SK-N-SH treated with all-trans-retinoic acid at 6 μM for 48 hours (cell line): ENCODE results near the gene PRSS2.

Experiments used
- ATAC-seq: fragments of 200-7000 bp; cut with Tn5 transposase; 3 replicates; pipeline ENCODE4 v1.9.1; 2020; ENCODE audit warnings: mild to moderate bottlenecking, moderate library complexity
- BACH2 ChIP-seq: fragments of 250-450 bp; sonication (Bioruptor Pico); IDR thresholded peaks from 2 replicates; pipeline ENCODE4 v1.9.0; 2021; ENCODE audit warnings: mild to moderate bottlenecking, borderline replicate concordance
- CSDC2 ChIP-seq: fragments of 250-450 bp; sonication (Bioruptor Pico); IDR thresholded peaks from 2 replicates; pipeline ENCODE4 v1.5.0; 2020; ENCODE audit warnings: mild to moderate bottlenecking, moderate library complexity
- GLIS3 ChIP-seq: fragments of 250-450 bp; sonication (Bioruptor Pico); IDR thresholded peaks from 2 replicates; pipeline ENCODE4 v1.5.0; 2020; ENCODE audit warnings: mild to moderate bottlenecking, moderate library complexity
- ISL1 ChIP-seq: fragments of 250-450 bp; sonication (Bioruptor Pico); IDR thresholded peaks from 2 replicates; pipeline ENCODE4 v2.1.2; 2022; ENCODE audit warnings: mild to moderate bottlenecking, moderate library complexity
- OSR1 ChIP-seq: fragments of 250-450 bp; sonication (Bioruptor Pico); IDR thresholded peaks from 2 replicates; pipeline ENCODE4 v1.8.0; 2022; ENCODE audit warnings: moderate library complexity, mild to moderate bottlenecking, inconsistent platforms
- PATZ1 ChIP-seq: fragments of 250-450 bp; sonication (Bioruptor Pico); IDR thresholded peaks from 2 replicates; pipeline ENCODE4 v1.8.0; 2020; ENCODE audit warnings: mild to moderate bottlenecking, moderate library complexity, borderline replicate concordance
- PPARA ChIP-seq: fragments of 250-450 bp; sonication (Bioruptor Pico); IDR thresholded peaks from 2 replicates; pipeline ENCODE4 v1.5.0; 2020; ENCODE audit warnings: mild to moderate bottlenecking, borderline replicate concordance
- RARB ChIP-seq: fragments of 250-450 bp; sonication (Bioruptor Pico); IDR thresholded peaks from 2 replicates; pipeline ENCODE4 v1.8.0; 2021; ENCODE audit warnings: mild to moderate bottlenecking, moderate library complexity
- SNAI2 ChIP-seq: fragments of 250-450 bp; sonication (Bioruptor Pico); IDR thresholded peaks from 2 replicates; pipeline ENCODE4 v1.5.0; 2020; ENCODE audit warnings: mild to moderate bottlenecking, moderate library complexity
- TCF4 ChIP-seq: fragments of 250-450 bp; sonication (Bioruptor Pico); IDR thresholded peaks from 2 replicates; pipeline ENCODE4 v1.8.0; 2021; ENCODE audit warnings: mild to moderate bottlenecking, moderate library complexity, borderline replicate concordance
- ZC3H10 ChIP-seq: fragments of 250-450 bp; sonication (Bioruptor Pico); IDR thresholded peaks from 2 replicates; pipeline ENCODE4 v1.5.1; 2021; ENCODE audit warnings: mild to moderate bottlenecking, moderate library complexity
- ZFP30 ChIP-seq: fragments of 450-650 bp; formaldehyde crosslinking; IDR thresholded peaks from 2 replicates; pipeline ENCODE4 v1.5.0; 2022; ENCODE audit warnings: mild to moderate bottlenecking, moderate library complexity
- ZNF565 ChIP-seq: fragments of 450-650 bp; formaldehyde crosslinking; conservative IDR thresholded peaks from 2 replicates; pipeline ENCODE4 v1.5.0; 2020; ENCODE audit warnings: low read depth, mild to moderate bottlenecking, moderate library complexity
- ZNF70 ChIP-seq: fragments of 450-650 bp; formaldehyde crosslinking; IDR thresholded peaks from 2 replicates; pipeline ENCODE4 v1.5.0; 2020; ENCODE audit warnings: mild to moderate bottlenecking, moderate library complexity
- ZNF8 ChIP-seq: fragments of 450-650 bp; formaldehyde crosslinking; IDR thresholded peaks from 2 replicates; pipeline ENCODE4 v1.5.0; 2020; ENCODE audit warnings: mild to moderate bottlenecking, moderate library complexity
- TF ChIP-seq, protein P1 (sequence below): fragments of 250-450 bp; sonication (Bioruptor Pico); IDR thresholded peaks from 2 replicates; pipeline ENCODE4 v1.5.1; 2021; ENCODE audit warnings: mild to moderate bottlenecking, moderate library complexity
- TF ChIP-seq, protein P2 (sequence below): fragments of 250-450 bp; sonication (Bioruptor Pico); IDR thresholded peaks from 2 replicates; pipeline ENCODE4 v1.8.0; 2021; ENCODE audit warnings: low read depth, mild to moderate bottlenecking, moderate library complexity, borderline replicate concordance
- TF ChIP-seq, protein P3 (sequence below): fragments of 250-450 bp; sonication (Bioruptor Pico); IDR thresholded peaks from 2 replicates; pipeline ENCODE4 v1.5.1; 2020; ENCODE audit warnings: low read depth, mild to moderate bottlenecking, moderate library complexity
- TF ChIP-seq, protein P4 (sequence below): fragments of 250-450 bp; sonication (Bioruptor Pico); IDR thresholded peaks from 2 replicates; pipeline ENCODE4 v1.5.0; 2020; ENCODE audit warnings: mild to moderate bottlenecking, moderate library complexity

Gene PRSS2

DNA sequence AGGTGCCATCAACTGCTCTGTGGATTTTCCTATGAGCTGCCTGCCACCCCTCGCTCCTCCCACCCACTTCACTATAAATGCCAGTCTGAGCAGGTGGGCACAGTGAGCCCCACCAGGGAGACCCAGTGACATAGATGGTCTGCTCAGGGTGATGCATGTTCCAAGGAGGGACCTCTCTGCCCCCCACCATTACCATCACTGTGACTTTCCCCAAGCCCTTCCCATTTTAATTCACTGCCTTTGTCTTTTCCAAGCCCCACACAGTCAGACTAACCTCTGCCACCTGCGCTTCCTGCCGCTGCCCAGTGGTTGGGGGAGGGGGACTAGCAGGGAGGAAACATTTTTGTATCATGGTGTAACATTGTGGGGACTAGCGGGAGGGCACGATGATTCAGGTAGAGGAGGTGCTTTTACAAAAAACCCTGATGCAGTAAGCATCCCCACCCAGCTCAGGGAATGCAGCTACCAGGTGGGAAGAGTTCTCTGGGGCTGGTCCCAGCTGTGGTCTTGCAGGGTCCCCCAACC, 24.6 kb downstream of the PRSS2 start:
- TF ChIP-seq, protein P1, sequence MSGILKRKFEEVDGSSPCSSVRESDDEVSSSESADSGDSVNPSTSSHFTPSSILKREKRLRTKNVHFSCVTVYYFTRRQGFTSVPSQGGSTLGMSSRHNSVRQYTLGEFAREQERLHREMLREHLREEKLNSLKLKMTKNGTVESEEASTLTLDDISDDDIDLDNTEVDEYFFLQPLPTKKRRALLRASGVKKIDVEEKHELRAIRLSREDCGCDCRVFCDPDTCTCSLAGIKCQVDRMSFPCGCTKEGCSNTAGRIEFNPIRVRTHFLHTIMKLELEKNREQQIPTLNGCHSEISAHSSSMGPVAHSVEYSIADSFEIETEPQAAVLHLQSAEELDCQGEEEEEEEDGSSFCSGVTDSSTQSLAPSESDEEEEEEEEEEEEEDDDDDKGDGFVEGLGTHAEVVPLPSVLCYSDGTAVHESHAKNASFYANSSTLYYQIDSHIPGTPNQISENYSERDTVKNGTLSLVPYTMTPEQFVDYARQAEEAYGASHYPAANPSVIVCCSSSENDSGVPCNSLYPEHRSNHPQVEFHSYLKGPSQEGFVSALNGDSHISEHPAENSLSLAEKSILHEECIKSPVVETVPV (CRISPR knock-in tag): no peak
- TF ChIP-seq OSR1 (no peak), ISL1 (CRISPR knock-in tag) (no peak), BACH2 (no peak), ZFP30 (CRISPR knock-in tag) (no peak), PATZ1 (CRISPR knock-in tag) (no peak), ZNF8 (CRISPR knock-in tag) (no peak), TCF4 (no peak), ZC3H10 (CRISPR knock-in tag) (no peak), GLIS3 (no peak), PPARA (CRISPR knock-in tag) (no peak), ZNF565 (no peak), ZNF70 (no peak), RARB (no peak)
- TF ChIP-seq, protein P2, sequence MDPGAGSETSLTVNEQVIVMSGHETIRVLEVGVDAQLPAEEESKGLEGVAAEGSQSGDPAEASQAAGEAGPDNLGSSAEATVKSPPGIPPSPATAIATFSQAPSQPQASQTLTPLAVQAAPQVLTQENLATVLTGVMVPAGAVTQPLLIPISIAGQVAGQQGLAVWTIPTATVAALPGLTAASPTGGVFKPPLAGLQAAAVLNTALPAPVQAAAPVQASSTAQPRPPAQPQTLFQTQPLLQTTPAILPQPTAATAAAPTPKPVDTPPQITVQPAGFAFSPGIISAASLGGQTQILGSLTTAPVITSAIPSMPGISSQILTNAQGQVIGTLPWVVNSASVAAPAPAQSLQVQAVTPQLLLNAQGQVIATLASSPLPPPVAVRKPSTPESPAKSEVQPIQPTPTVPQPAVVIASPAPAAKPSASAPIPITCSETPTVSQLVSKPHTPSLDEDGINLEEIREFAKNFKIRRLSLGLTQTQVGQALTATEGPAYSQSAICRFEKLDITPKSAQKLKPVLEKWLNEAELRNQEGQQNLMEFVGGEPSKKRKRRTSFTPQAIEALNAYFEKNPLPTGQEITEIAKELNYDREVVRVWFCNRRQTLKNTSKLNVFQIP: no peak
- TF ChIP-seq, protein P3, sequence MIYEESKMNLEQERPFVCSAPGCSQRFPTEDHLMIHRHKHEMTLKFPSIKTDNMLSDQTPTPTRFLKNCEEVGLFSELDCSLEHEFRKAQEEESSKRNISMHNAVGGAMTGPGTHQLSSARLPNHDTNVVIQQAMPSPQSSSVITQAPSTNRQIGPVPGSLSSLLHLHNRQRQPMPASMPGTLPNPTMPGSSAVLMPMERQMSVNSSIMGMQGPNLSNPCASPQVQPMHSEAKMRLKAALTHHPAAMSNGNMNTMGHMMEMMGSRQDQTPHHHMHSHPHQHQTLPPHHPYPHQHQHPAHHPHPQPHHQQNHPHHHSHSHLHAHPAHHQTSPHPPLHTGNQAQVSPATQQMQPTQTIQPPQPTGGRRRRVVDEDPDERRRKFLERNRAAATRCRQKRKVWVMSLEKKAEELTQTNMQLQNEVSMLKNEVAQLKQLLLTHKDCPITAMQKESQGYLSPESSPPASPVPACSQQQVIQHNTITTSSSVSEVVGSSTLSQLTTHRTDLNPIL (CRISPR knock-in tag): no peak
- TF ChIP-seq, protein P4, sequence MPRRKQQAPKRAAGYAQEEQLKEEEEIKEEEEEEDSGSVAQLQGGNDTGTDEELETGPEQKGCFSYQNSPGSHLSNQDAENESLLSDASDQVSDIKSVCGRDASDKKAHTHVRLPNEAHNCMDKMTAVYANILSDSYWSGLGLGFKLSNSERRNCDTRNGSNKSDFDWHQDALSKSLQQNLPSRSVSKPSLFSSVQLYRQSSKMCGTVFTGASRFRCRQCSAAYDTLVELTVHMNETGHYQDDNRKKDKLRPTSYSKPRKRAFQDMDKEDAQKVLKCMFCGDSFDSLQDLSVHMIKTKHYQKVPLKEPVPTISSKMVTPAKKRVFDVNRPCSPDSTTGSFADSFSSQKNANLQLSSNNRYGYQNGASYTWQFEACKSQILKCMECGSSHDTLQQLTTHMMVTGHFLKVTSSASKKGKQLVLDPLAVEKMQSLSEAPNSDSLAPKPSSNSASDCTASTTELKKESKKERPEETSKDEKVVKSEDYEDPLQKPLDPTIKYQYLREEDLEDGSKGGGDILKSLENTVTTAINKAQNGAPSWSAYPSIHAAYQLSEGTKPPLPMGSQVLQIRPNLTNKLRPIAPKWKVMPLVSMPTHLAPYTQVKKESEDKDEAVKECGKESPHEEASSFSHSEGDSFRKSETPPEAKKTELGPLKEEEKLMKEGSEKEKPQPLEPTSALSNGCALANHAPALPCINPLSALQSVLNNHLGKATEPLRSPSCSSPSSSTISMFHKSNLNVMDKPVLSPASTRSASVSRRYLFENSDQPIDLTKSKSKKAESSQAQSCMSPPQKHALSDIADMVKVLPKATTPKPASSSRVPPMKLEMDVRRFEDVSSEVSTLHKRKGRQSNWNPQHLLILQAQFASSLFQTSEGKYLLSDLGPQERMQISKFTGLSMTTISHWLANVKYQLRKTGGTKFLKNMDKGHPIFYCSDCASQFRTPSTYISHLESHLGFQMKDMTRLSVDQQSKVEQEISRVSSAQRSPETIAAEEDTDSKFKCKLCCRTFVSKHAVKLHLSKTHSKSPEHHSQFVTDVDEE: no peak
- TF ChIP-seq, all 23 proteins: peak for 0
- no peak for ATAC-seq

DNA sequence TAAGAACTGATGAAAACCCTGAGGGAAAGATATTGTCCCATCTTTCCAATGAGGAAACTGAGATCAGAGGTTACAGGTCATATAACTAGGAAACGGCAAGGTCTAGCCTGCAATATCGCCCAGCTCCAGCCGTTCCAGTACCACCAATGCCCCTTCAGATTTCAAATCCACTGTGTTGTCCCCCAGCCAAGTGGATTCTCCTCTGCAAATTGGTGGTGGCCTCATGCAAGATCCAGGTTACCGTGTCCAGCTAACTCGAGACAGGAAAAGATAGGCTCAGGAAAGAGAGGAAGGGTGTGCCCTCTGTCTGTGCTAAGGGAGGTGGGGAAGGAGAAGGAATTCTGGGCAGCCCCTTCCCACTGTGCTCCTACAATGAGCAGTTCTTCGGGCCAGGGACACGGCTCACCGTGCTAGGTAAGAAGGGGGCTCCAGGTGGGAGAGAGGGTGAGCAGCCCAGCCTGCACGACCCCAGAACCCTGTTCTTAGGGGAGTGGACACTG, 25.3 kb downstream of the PRSS2 start:
- TF ChIP-seq CSDC2 (CRISPR knock-in tag) (no peak), SNAI2 (CRISPR knock-in tag) (no peak), BACH2 (no peak), ZNF70 (no peak), ZC3H10 (CRISPR knock-in tag) (no peak), OSR1 (no peak), ZFP30 (CRISPR knock-in tag) (no peak)
- TF ChIP-seq, protein P2: no peak
- TF ChIP-seq, protein P4: no peak
- TF ChIP-seq, protein P1 (CRISPR knock-in tag): no peak
- no peak for ATAC-seq
